Lower lobe of right lung (tissue), 2 donors: ENCODE results near the gene RRP12. TPM values are rescaled to one million over a fixed set of nuclear protein-coding genes. Genes with fewer than 3 reads are reported as not detected.
"Not testable (repeated sequence)": the region's sequence is repeated elsewhere in the genome, so short reads cannot be mapped to it uniquely, and the experiment has no call there.

Experiments used
- ATAC-seq, 2 donors: fragments of 200-7000 bp; cut with Tn5 transposase; one replicate each; pipeline ENCODE4 v1.9.1; 2020 to 2022; ENCODE audit warnings: mild to moderate bottlenecking in 2 of 2, moderate library complexity in 2 of 2
- DNase-seq: peaks from one replicate; pipeline ENCODE4 v3.0.0-alpha.2; 2020
- H3K27ac ChIP-seq: fragments of 200-600 bp; one replicate; pipeline ENCODE4 v1.8.0; 2022
- H3K27me3 ChIP-seq: fragments of 200-600 bp; one replicate; pipeline ENCODE4 v1.8.0; 2022; ENCODE audit warnings: low read depth
- H3K36me3 ChIP-seq: fragments of 200-600 bp; one replicate; pipeline ENCODE4 v1.8.0; 2022; ENCODE audit warnings: mild to moderate bottlenecking
- H3K4me1 ChIP-seq: fragments of 200-600 bp; one replicate; pipeline ENCODE4 v1.8.0; 2022
- H3K4me3 ChIP-seq: fragments of 200-600 bp; one replicate; pipeline ENCODE4 v1.8.0; 2022; ENCODE audit warnings: mild to moderate bottlenecking
- H3K9me3 ChIP-seq: fragments of 200-600 bp; one replicate; pipeline ENCODE4 v1.8.0; 2022
- intact Hi-C: fragments of 100-400 bp; cut with DNase I; formaldehyde crosslinking; loops from one replicate; pipeline ENCODE4 v1.11.0; 2022
- total RNA-seq: library from RNA; stranded (reverse); fragmentation: NEBNext Ultra II Directional; extraction: Animal tissue kit (Norgen Biotek cat#: 25700); gene quantifications from one replicate; pipeline ENCODE4 v1.2.1, GENCODE V29; 2021
- TF ChIP-seq, protein P1 (sequence below): fragments of 200-600 bp; IDR thresholded peaks from one replicate; pipeline ENCODE4 v1.8.0; 2022; ENCODE audit warnings: antibody characterized with exemption, mild to moderate bottlenecking
- donor health status: DM: no; HTN: yes; CAD: no; lungs with severe emphysema.

RRP12 gene
- total RNA-seq, 1 donor from 2014 or later = 24.0 TPM

DNA sequence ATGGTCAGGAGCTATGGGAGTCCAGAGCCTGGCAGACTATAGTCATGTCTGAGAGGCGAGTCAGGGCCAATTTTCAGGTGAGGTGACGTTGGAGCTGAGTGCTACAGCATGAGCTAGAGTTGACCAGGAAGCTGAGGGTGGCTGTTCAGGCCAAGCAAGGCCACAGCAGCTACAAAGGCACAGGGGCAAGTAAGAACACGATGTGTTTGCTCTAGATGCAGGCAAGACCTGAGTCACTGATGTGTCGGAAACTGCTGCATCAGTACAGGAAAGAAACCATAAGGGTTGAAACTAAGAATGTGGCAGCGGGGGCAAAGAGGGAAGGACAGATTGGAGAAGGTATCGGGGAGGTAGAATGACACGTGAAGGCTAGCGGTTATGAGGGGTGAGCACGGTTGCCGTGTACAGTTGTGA lies 11.8 kb upstream of the RRP12 start:
- H3K27me3 ChIP-seq = no peaks in the 10 kb centered on the region
- H3K4me1 ChIP-seq = peaks cover 1% of the 10 kb centered on the region
- no peak for DNase-seq
- H3K9me3 ChIP-seq = no peaks in the 10 kb centered on the region
- no peaks in the 10 kb centered on the region for H3K36me3 ChIP-seq
- no peak overlapping the region for H3K27ac ChIP-seq
- no peak overlapping the region for H3K4me3 ChIP-seq
- no peak for ATAC-seq
- TF ChIP-seq, protein P1, sequence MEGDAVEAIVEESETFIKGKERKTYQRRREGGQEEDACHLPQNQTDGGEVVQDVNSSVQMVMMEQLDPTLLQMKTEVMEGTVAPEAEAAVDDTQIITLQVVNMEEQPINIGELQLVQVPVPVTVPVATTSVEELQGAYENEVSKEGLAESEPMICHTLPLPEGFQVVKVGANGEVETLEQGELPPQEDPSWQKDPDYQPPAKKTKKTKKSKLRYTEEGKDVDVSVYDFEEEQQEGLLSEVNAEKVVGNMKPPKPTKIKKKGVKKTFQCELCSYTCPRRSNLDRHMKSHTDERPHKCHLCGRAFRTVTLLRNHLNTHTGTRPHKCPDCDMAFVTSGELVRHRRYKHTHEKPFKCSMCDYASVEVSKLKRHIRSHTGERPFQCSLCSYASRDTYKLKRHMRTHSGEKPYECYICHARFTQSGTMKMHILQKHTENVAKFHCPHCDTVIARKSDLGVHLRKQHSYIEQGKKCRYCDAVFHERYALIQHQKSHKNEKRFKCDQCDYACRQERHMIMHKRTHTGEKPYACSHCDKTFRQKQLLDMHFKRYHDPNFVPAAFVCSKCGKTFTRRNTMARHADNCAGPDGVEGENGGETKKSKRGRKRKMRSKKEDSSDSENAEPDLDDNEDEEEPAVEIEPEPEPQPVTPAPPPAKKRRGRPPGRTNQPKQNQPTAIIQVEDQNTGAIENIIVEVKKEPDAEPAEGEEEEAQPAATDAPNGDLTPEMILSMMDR = no peak
- intact Hi-C loops = no loop called here

DNA sequence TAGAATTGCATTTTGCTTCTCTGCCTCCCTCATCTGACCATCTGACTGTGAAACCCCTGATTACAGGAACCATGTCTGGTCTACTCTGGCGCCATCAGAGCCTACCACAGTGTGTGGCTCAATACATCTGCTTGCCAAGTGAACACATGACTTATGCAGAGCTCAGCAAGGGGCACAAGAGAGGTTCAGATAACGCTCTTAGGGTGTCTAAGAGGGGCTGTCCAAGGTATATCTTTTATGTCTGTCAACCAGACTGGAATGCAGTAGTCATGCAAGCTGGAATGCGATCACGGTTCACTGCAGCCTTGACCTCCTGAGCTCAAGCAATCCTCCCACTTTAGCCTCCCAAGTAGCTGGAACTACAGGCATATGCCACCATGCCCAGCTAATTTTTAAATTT lies 10.3 kb upstream of the RRP12 start:
- H3K4me3 ChIP-seq = no peak overlapping the region
- H3K36me3 ChIP-seq = no peaks in the 10 kb centered on the region
- no peaks in the 10 kb centered on the region for H3K27me3 ChIP-seq
- no peaks in the 10 kb centered on the region for H3K9me3 ChIP-seq
- DNase-seq = no peak
- ATAC-seq = no peak
- H3K27ac ChIP-seq = no peak overlapping the region
- TF ChIP-seq, protein P1 = no peak
- H3K4me1 ChIP-seq = peaks cover 13% of the 10 kb centered on the region
- intact Hi-C loops = no loop called here

DNA sequence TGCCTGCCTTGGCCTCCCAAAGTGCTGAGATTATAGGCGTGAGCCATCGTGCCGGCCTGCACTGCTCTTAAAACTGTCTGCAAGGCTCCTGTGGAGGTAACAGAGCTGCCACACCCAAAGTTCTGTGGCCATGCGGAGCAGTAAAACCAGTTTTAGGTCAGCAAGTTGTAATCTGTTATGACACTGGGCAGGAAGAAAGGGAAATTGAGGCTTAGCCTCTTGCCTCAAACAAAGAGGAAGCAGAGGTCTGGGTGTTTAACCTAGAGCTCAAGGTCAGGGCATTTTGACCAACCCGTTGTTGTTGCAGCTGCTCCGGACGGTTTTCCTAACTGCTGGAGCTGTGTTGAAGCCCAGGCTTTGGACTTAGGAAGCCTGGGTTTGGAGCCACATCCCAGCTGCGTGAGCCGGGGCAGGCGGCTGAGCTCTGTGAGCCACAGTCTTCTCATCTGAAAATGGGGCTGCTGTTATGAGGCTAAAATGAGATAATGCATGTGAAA lies 7.4 kb upstream of the RRP12 start:
- TF ChIP-seq, protein P1 = no peak

DNA sequence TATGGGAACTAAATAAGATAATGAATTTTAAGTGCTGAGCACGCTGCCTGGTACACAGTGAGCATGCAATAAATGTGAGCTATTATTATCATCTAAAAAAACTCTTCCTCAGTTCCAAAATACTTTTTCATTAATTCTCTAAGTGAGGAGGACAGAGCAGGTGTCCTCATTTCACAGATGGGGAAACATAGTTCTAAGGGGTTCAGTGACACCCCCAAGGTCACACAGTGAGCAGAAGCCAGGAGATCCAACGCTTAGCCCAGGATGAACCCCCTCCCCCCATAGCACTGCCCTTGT lies 6.8 kb upstream of the RRP12 start:
- peak overlapping the region; percentile 60 for H3K27ac ChIP-seq
- TF ChIP-seq, protein P1 = no peak
- DNase-seq = no peak
- no peaks in the 10 kb centered on the region for H3K27me3 ChIP-seq
- H3K36me3 ChIP-seq = no peaks in the 10 kb centered on the region
- ATAC-seq = no peak
- H3K4me1 ChIP-seq = peaks cover 13% of the 10 kb centered on the region
- H3K4me3 ChIP-seq = no peak overlapping the region
- no peaks in the 10 kb centered on the region for H3K9me3 ChIP-seq
- intact Hi-C loops = no loop called here

More for the DNA sequence above, 7.4 kb upstream of the RRP12 start:
- Histone ChIP-seq H3K4me1 (peaks cover 13% of the 10 kb centered on the region), H3K36me3 (no peaks in the 10 kb centered on the region), H3K27ac (peak overlapping the region; percentile 60), H3K27me3 (no peaks in the 10 kb centered on the region), H3K4me3 (no peak overlapping the region), H3K9me3 (no peaks in the 10 kb centered on the region)
- ATAC-seq (peak; percentile 34 to 37), DNase-seq (no peak)
- intact Hi-C loops = no loop called here

DNA sequence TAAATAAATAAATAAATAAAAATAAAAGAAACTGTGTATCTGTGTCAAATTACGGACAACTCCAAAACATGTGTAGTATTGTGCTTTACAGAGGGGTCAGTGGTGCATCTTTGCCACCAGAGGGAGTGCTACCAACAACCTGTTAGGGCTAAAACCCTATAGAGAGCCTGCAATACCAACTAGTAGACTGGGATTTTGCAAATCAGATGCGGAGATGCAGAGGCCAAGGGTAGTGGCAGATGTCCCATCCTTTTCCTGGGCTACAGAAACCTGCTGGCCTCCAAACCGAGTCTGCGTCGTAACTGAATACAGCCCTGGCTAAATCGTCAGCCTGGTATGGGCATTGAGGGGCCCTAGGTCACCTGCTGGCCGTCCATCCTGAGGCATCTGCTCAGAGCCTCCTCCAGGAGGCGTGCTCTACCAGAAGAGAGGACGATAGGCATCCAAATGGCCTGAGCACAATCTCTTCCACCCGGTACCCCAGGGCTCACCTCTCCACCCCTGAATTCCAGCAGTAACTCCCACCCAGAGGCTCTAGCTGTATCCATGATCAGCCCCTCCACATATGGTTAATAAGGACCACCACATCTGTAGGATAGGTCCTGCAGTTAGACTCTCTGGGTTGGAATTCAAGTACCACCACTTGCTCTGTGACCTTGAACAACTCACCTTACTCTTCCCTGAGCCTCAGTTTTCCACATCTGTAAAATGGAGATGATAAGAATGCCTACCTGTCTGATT lies 6.2 kb upstream of the RRP12 start:
- DNase-seq (peak; percentile 76), ATAC-seq (peak; percentile 91 to 95)
- TF ChIP-seq, protein P1 = peak; percentile 78
- intact Hi-C loops = no loop called here
- H3K4me3 ChIP-seq = peak overlapping the region; percentile 18
- no peaks in the 10 kb centered on the region for H3K36me3 ChIP-seq
- peak overlapping the region; percentile 62 for H3K27ac ChIP-seq
- H3K4me1 ChIP-seq = peaks cover 13% of the 10 kb centered on the region
- H3K27me3 ChIP-seq = no peaks in the 10 kb centered on the region
- no peaks in the 10 kb centered on the region for H3K9me3 ChIP-seq

DNA sequence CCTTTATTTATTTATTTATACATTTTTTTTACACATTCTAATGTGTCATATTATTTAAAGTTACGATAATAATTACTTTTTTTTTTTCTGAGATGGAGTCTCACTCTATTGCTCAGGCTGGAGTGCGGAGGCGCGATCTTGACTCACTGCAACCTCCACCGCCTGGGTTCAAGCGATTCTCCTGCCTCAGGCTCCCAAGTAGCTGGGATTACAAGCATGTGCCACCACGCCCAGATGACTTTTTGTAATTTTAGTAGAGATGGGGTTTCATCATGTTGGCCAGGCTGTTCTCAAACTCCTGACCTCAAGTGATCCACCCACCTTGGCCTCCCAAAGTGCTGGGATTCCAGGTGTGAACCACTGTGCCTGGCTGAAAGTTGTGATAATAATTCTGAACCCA lies 5.3 kb upstream of the RRP12 start:
- DNase-seq, intact Hi-C loops, H3K36me3 ChIP-seq, ATAC-seq, H3K27me3 ChIP-seq, H3K4me3 ChIP-seq, H3K9me3 ChIP-seq: not testable (repeated sequence)
- Histone ChIP-seq H3K4me1 (peaks cover 16% of the 10 kb centered on the region), H3K27ac (peak overlapping the region; percentile 62)
